CD14-positive monocyte (primary cell): Measurements from ENCODE around the gene ERCC6L2. TPM values are rescaled to one million over a fixed set of nuclear protein-coding genes. Genes with fewer than 3 reads are reported as not detected.

ENCODE experiments used
- DNase-seq, 3 donors: peaks; one replicate each; pipeline ENCODE4 v3.0.0-alpha.2; 2011 to 2022
- H2AFZ ChIP-seq: 2 replicates; pipeline ENCODE4 v1.6.0; 2012; ENCODE audit warnings: mild to moderate bottlenecking, low read depth, low read length, inconsistent platforms; ENCODE audit not compliant: insufficient read depth, poor library complexity, severe bottlenecking
- H3K27ac ChIP-seq, 2 donors: 1 replicate in 1 of 2; 2 replicates in 1 of 2; pipeline ENCODE4 v1.5.1; 2012 to 2013; ENCODE audit warnings: low read length in 2 of 2, control low read depth in 1 of 2, inconsistent platforms in 1 of 2, low read depth in 1 of 2, mild to moderate bottlenecking in 1 of 2
- H3K27me3 ChIP-seq, 2 donors: one replicate each; pipeline versions ENCODE4 v1.6.0 to v1.6.1; 2011 to 2013; ENCODE audit warnings: low read length in 2 of 2; ENCODE audit not compliant: control insufficient read depth in 2 of 2, insufficient read depth in 2 of 2
- H3K36me3 ChIP-seq, 2 donors: replicated peaks in 1 of 2; 1 replicate in 1 of 2; 2 replicates in 1 of 2; pipeline versions ENCODE4 v1.5.1 to v1.6.1; 2012 to 2013; ENCODE audit warnings: low read length in 2 of 2, control low read depth in 1 of 2, inconsistent platforms in 1 of 2, mild to moderate bottlenecking in 1 of 2; ENCODE audit not compliant: insufficient read depth in 2 of 2, control insufficient read depth in 1 of 2
- H3K4me1 ChIP-seq, 2 donors: 1 replicate in 1 of 2; 2 replicates in 1 of 2; pipeline versions ENCODE4 v1.5.1 to v1.6.1; 2012 to 2013; ENCODE audit warnings: low read length in 2 of 2, control low read depth in 1 of 2, inconsistent platforms in 1 of 2, mild to moderate bottlenecking in 1 of 2, moderate library complexity in 1 of 2; ENCODE audit not compliant: insufficient read depth in 2 of 2, control insufficient read depth in 1 of 2
- H3K4me2 ChIP-seq: replicated peaks from 2 replicates; pipeline ENCODE3; 2012; ENCODE audit warnings: low read length, moderate library complexity, mild to moderate bottlenecking; ENCODE audit not compliant: poor library complexity, severe bottlenecking; ENCODE audit errors: extremely low read depth
- H3K4me3 ChIP-seq, 3 experiments: fragments of 200-600 bp in 1 of 3; sonication (generic) in 1 of 3; replicated peaks in 1 of 3; 1 replicate in 2 of 3; 2 replicates in 1 of 3; pipeline ENCODE4 v1.5.1; 2011 to 2013; ENCODE audit warnings: low read length in 3 of 3, mild to moderate bottlenecking in 3 of 3, control low read depth in 2 of 3, low read depth in 2 of 3, inconsistent platforms in 1 of 3, moderate library complexity in 1 of 3
- H3K79me2 ChIP-seq: 2 replicates; pipeline ENCODE4 v1.6.0; 2012; ENCODE audit warnings: mild to moderate bottlenecking, control low read depth, inconsistent platforms, low read length, moderate library complexity; ENCODE audit not compliant: insufficient read depth
- H3K9ac ChIP-seq: 2 replicates; pipeline ENCODE4 v1.6.0; 2017; ENCODE audit warnings: low read length, mild to moderate bottlenecking; ENCODE audit not compliant: insufficient read depth, poor library complexity, severe bottlenecking
- H3K9me3 ChIP-seq, 2 donors: replicated peaks in 1 of 2; 1 replicate in 1 of 2; 2 replicates in 1 of 2; pipeline versions ENCODE4 v1.5.1 to v1.6.1; 2012 to 2013; ENCODE audit warnings: low read length in 2 of 2, control low read depth in 1 of 2; ENCODE audit not compliant: control insufficient read depth in 1 of 2, insufficient read depth in 1 of 2
- H4K20me1 ChIP-seq: 2 replicates; pipeline ENCODE4 v1.6.0; 2012; ENCODE audit warnings: mild to moderate bottlenecking, low read length, control low read depth, moderate library complexity; ENCODE audit not compliant: insufficient read depth
- H3K27ac Mint-ChIP-seq, 7 donors: one replicate each; pipeline ENCODE4 v1.8.0; 2020; ENCODE audit warnings: mild to moderate bottlenecking in 7 of 7, mixed read lengths in 7 of 7, moderate library complexity in 6 of 7, inconsistent platforms in 2 of 7
- H3K27me3 Mint-ChIP-seq, 3 donors: one replicate each; pipeline ENCODE4 v1.8.0; 2021 to 2022; ENCODE audit warnings: low read depth in 3 of 3, mild to moderate bottlenecking in 3 of 3, mixed read lengths in 3 of 3, moderate library complexity in 3 of 3, inconsistent platforms in 1 of 3
- H3K36me3 Mint-ChIP-seq, 2 donors: one replicate each; pipeline ENCODE4 v1.8.0; 2020; ENCODE audit warnings: mixed read lengths in 2 of 2, inconsistent platforms in 1 of 2, mild to moderate bottlenecking in 1 of 2
- H3K4me1 Mint-ChIP-seq: one replicate; pipeline ENCODE4 v1.8.0; 2020; ENCODE audit warnings: mild to moderate bottlenecking, mixed read lengths
- H3K4me3 Mint-ChIP-seq, 2 donors: one replicate each; pipeline ENCODE4 v1.8.0; 2020; ENCODE audit warnings: mild to moderate bottlenecking in 2 of 2, mixed read lengths in 2 of 2, moderate library complexity in 1 of 2
- H3K9me3 Mint-ChIP-seq, 7 donors: one replicate each; pipeline ENCODE4 v1.8.0; 2020 to 2022; ENCODE audit warnings: mixed read lengths in 7 of 7, mild to moderate bottlenecking in 6 of 7, moderate library complexity in 6 of 7, inconsistent platforms in 2 of 7
- CTCF ChIP-seq: fragments of 200-600 bp; IDR thresholded peaks from one replicate; pipeline ENCODE4 v1.8.0; 2022; ENCODE audit warnings: antibody characterized with exemption, mild to moderate bottlenecking
- WGBS: methylation state at CpG from one replicate; pipeline ENCODE4 v1.1.5; 2013; ENCODE audit warnings: missing lambda C conversion rate; ENCODE audit not compliant: insufficient coverage; 5-methylcytosine and 5-hydroxymethylcytosine counted together
- intact Hi-C, 2 donors: fragments of 100-400 bp; cut with micrococcal nuclease; formaldehyde crosslinking; loops; one replicate each; pipeline versions ENCODE4 v1.15.0 to v1.15.1; 2023
- polyA plus RNA-seq, 3 donors: library from polyadenylated mRNA; depleted of rRNA in 1 of 3; unstranded in 2 of 3; stranded (reverse) in 1 of 3; fragments of 300-500 nt in 2 of 3; fragments of >200 nt in 1 of 3; fragmentation: Illumina TruSeq in 2 of 3; gene quantifications; 1 replicate in 2 of 3; 2 replicates in 1 of 3; pipeline ENCODE4 v1.2.3, GENCODE V29; 2012 to 2021

The ERCC6L2 gene
- polyA plus RNA-seq, 3 donors = 7.1 to 18.9 (median 7.2) TPM

- Histone ChIP-seq H3K4me1 (no peaks in the 10 kb centered on the region), H3K4me3 (no peak overlapping the region), H3K27ac (no peak overlapping the region), H4K20me1 (no peaks in the 10 kb centered on the region), H3K9me3 (peaks cover 20 to 24% of the 10 kb centered on the region in 2 donors), H2AFZ (no peak overlapping the region), H3K27me3 (no peaks in the 10 kb centered on the region), H3K4me2 (no peak overlapping the region), H3K36me3 (no peaks in the 10 kb centered on the region), H3K9ac (no peak overlapping the region), H3K79me2 (no peaks in the 10 kb centered on the region)
- intact Hi-C loops = no loop called here
- H3K27me3 Mint-ChIP-seq = peaks cover 1 to 3% (median 3%) of the 10 kb centered on the region in 3 donors
- H3K27ac Mint-ChIP-seq = no peak overlapping the region
- no peaks in the 10 kb centered on the region for H3K4me1 Mint-ChIP-seq
- DNase-seq = no peak
- TF ChIP-seq CTCF = no peak
- peaks cover 25 to 42% (median 32%) of the 10 kb centered on the region in 7 donors for H3K9me3 Mint-ChIP-seq
- H3K4me3 Mint-ChIP-seq = no peak overlapping the region
- peaks cover 3 to 6% of the 10 kb centered on the region in 2 donors for H3K36me3 Mint-ChIP-seq
- WGBS = 100% methylated on average over 1 of the region's 3 CpGs
Observed at GRCh38 chr9:95864852-95865580, 10.5 kb upstream of the ERCC6L2 start.

- Histone ChIP-seq H3K27ac (no peak overlapping the region), H3K4me2 (no peak overlapping the region), H3K9ac (no peak overlapping the region), H3K79me2 (peaks cover 9% of the 10 kb centered on the region), H4K20me1 (no peaks in the 10 kb centered on the region), H2AFZ (no peak overlapping the region), H3K27me3 (no peaks in the 10 kb centered on the region), H3K4me3 (no peak overlapping the region), H3K9me3 (peaks cover 0 to 10% of the 10 kb centered on the region in 2 donors), H3K36me3 (peaks cover 0 to 13% of the 10 kb centered on the region in 2 donors), H3K4me1 (peaks cover 6 to 9% of the 10 kb centered on the region in 2 donors)
- WGBS = no CpG with 5 or more reads among the region's 1 CpG
- Mint-ChIP-seq H3K4me1 (peaks cover 9% of the 10 kb centered on the region), H3K4me3 (no peak overlapping the region), H3K27me3 (peaks cover 0 to 3% (median 1%) of the 10 kb centered on the region in 3 donors), H3K27ac (no peak overlapping the region), H3K9me3 (peaks cover 12 to 36% (median 20%) of the 10 kb centered on the region in 7 donors), H3K36me3 (peaks cover 28% of the 10 kb centered on the region in 2 donors)
- intact Hi-C loops = loop anchor here in 1 of 2 donors (10.0 kb wide), 2 partner anchors 544 to 1606 kb away; partner anchors contain the start of gene ZNF367
- no peak for TF ChIP-seq CTCF
- no peak for DNase-seq
Observed at GRCh38 chr9:95870352-95870751, 5.1 kb upstream of the ERCC6L2 start.
